Loucy (cell line): ENCODE results near the gene ZBTB42.

ENCODE experiments used
- CTCF ChIP-seq: fragments of 200-600 bp; sonication (generic); conservative IDR thresholded peaks from 2 replicates; pipeline ENCODE4 v1.5.1; 2014; ENCODE audit warnings: mild to moderate bottlenecking, antibody characterized with exemption, low read length
- EZH2phosphoT487 ChIP-seq: fragments of 200-600 bp; IDR thresholded peaks from 2 replicates; pipeline ENCODE4 v1.6.1; 2018; ENCODE audit warnings: antibody characterized with exemption, mild to moderate bottlenecking, moderate library complexity, borderline replicate concordance

- TF ChIP-seq CTCF (no peak), EZH2phosphoT487 (no peak)
These were observed 42.1 kb downstream of the ZBTB42 start for GRCh38 chr14:104843006-104843405.
